Thyroid gland (tissue), 4 donors: Measurements from ENCODE around the gene AMBP.

ENCODE experiments used
- POLR2A ChIP-seq, 2 donors: fragments of 450-650 bp; IDR thresholded peaks; one replicate each; pipeline ENCODE4 v1.6.1; 2017; ENCODE audit warnings: antibody characterized with exemption in 2 of 2, mild to moderate bottlenecking in 2 of 2, moderate library complexity in 1 of 2
- TF ChIP-seq, protein P1 (sequence below), 6 experiments: fragments of 200-600 bp in 3 of 6; fragments of 450-650 bp in 3 of 6; sonication (generic) in 3 of 6; IDR thresholded peaks; one replicate each; pipeline ENCODE4 v1.5.1; 2016 to 2019; ENCODE audit warnings: antibody characterized with exemption in 6 of 6, mild to moderate bottlenecking in 2 of 6, inconsistent platforms in 1 of 6, moderate library complexity in 1 of 6

DNA sequence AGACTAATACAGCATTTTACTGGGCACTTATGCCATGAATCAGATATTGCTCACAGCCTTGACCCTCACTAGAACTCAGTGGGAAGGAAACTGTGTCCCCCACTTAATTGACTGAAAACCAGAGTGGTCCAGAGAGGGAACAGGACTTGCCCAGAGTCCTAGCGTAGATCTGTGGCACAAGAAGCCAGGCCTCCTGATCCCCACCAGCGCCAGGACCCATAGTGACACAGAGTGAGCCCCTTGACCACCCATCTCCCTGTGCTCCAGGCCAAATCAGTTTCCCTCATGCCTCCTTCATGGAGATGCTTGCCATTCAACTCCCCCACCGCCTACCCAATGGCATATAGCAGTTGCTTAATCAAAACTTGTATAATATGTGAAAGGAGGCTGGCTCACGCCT is 12.7 kb upstream of the AMBP start:
- TF ChIP-seq POLR2A (IDR thresholded peaks at IDR 0.05), result no peak
- TF ChIP-seq, protein P1, sequence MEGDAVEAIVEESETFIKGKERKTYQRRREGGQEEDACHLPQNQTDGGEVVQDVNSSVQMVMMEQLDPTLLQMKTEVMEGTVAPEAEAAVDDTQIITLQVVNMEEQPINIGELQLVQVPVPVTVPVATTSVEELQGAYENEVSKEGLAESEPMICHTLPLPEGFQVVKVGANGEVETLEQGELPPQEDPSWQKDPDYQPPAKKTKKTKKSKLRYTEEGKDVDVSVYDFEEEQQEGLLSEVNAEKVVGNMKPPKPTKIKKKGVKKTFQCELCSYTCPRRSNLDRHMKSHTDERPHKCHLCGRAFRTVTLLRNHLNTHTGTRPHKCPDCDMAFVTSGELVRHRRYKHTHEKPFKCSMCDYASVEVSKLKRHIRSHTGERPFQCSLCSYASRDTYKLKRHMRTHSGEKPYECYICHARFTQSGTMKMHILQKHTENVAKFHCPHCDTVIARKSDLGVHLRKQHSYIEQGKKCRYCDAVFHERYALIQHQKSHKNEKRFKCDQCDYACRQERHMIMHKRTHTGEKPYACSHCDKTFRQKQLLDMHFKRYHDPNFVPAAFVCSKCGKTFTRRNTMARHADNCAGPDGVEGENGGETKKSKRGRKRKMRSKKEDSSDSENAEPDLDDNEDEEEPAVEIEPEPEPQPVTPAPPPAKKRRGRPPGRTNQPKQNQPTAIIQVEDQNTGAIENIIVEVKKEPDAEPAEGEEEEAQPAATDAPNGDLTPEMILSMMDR (IDR thresholded peaks at IDR 0.05), result no peak
